ENCODE data around the gene CSGALNACT2.
"Not testable (repeated sequence)": the region's sequence is repeated elsewhere in the genome, so short reads cannot be mapped to it uniquely, and the experiment has no call there.

The CSGALNACT2 gene

GRCh38 chr10:43138757-43139241 is 554 bp downstream of the CSGALNACT2 start:
- H3K27ac Mint-ChIP-seq, result peak overlapping the region; percentile 89 to 99
- peak; percentile 83 for ATAC-seq
- peak overlapping the region; percentile 91 to 94 for H3K4me3 Mint-ChIP-seq
- peaks cover 71% of the 10 kb centered on the region for H3K4me1 Mint-ChIP-seq
- no peaks in the 10 kb centered on the region for H3K27me3 Mint-ChIP-seq
- peak; percentile 70 to 78 for DNase-seq
- no peaks in the 10 kb centered on the region for H3K9me3 Mint-ChIP-seq

DNA sequence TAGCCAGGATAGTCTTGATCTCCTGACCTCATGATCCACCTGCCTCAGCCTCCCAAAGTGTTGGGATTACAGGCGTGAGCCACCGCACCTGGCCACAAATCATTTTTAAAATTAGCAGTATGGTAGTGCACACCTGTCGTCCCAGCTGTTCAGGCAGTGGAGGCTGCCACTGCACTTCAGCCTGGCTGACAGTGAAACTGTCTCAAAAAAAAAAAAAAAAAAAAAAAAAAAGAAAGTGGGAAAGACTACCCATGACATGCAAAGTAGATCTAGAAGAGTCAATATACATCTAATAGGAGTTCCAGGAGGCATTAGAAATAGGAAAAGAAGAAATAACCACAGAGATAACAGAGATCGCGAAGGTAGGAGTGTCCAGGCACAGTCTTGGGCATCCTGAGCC is 3.2 kb downstream of the CSGALNACT2 start:
- Mint-ChIP-seq H3K4me1 (peaks cover 86% of the 10 kb centered on the region), H3K4me3 (peak overlapping the region; percentile 26 to 42), H3K9me3 (no peaks in the 10 kb centered on the region), H3K27me3 (no peaks in the 10 kb centered on the region), H3K27ac (peak overlapping the region in 1 of 2 donors; percentile 97)
- no peak for DNase-seq
- no peak for ATAC-seq

DNA sequence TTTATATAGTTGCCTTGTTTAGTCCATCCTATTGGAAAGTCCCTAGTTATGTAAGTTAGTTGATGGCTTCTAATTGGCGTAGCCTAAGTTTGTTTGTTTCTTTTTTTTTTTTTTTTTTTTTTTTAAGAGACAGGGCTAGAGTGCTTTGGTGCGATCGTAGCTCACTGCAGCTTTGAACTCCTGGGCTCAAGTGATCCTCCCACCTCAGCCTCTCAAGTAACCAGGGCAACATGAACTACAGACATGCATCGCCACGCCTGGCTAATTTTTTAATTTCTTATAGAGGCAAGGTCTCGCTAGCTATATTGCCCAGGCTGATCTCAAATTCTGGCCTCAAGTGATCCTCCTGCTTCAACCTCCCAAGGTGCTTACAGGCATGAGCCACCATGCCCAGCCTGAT is 7.1 kb downstream of the CSGALNACT2 start:
- Mint-ChIP-seq H3K9me3 (no peaks in the 10 kb centered on the region), H3K27ac (no peak overlapping the region), H3K4me1 (peaks cover 75% of the 10 kb centered on the region), H3K4me3 (no peak overlapping the region), H3K27me3 (no peaks in the 10 kb centered on the region)
- DNase-seq, result no peak
- no peak for ATAC-seq

- not testable (repeated sequence) for ATAC-seq, H3K4me3 Mint-ChIP-seq, H3K27me3 Mint-ChIP-seq, DNase-seq, H3K9me3 Mint-ChIP-seq
- H3K4me1 Mint-ChIP-seq, result peaks cover 75% of the 10 kb centered on the region
- H3K27ac Mint-ChIP-seq, result peak overlapping the region in 1 of 2 donors; percentile 10
These were observed 7.7 kb downstream of the CSGALNACT2 start for GRCh38 chr10:43145936-43146335.

DNA sequence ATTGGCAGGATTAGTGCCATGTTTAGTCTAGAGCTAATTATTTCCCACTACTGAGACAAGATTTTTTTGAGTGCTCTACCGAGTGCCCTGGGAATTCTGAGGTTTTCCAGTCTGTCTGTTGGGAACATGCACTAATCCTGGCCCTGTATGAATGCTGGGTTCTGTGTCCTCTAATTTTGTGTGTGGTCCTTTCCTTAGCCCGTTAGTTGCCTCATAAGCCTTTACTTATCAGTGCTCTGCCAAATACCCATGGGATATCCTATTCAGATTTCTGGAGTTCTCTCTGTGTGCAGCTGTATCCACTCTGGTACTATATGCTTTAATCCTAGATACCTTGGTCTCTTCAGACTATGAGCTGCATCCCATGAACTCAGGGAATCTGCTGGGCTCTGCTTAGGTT is 13.1 kb downstream of the CSGALNACT2 start:
- Mint-ChIP-seq H3K27me3 (no peaks in the 10 kb centered on the region), H3K9me3 (no peaks in the 10 kb centered on the region), H3K4me3 (peak overlapping the region; percentile 0 to 26), H3K27ac (no peak overlapping the region), H3K4me1 (peaks cover 58% of the 10 kb centered on the region)
- ATAC-seq, result no peak
- no peak for DNase-seq

DNA sequence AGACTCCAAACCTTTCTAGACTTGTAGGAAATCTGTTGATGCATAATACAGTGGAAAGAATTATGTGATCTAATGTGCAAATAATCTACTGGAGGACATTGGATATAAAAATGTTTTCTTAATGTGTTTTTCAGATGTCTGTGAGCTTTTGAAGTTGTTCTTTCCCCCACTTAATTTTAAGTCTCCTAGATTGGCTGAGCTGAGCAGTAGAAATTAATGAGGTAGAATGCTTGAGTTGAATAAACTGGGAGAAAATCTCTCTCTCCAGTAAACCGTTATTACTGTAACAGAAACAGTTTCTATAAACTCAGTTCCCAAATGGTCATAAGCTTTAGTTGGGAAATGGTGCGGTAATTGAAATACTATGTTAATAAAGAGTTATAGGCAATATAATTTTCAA is 15.7 kb downstream of the CSGALNACT2 start:
- no peak overlapping the region for H3K4me3 Mint-ChIP-seq
- no peaks in the 10 kb centered on the region for H3K27me3 Mint-ChIP-seq
- H3K9me3 Mint-ChIP-seq, result no peaks in the 10 kb centered on the region
- H3K27ac Mint-ChIP-seq, result no peak overlapping the region
- DNase-seq (no peak), ATAC-seq (no peak)
- H3K4me1 Mint-ChIP-seq, result peaks cover 55% of the 10 kb centered on the region

DNA sequence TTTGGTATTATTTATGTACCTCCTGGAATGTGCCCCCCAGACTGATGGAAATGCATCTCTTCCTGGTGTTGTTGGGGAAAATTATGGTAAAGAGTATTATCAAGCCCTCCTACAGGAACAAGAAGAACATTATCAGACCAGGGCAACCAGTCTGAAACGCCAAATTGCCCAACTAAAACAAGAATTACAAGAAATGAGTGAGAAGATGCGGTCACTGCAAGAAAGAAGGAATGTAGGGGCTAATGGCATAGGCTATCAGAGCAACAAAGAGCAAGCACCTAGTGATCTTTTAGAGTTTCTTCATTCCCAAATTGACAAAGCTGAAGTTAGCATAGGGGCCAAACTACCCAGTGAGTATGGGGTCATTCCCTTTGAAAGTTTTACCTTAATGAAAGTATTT is 17.0 kb downstream of the CSGALNACT2 start:
- Mint-ChIP-seq H3K4me3 (no peak overlapping the region), H3K9me3 (no peaks in the 10 kb centered on the region), H3K27ac (no peak overlapping the region), H3K4me1 (peaks cover 54% of the 10 kb centered on the region), H3K27me3 (no peaks in the 10 kb centered on the region)
- ATAC-seq (no peak), DNase-seq (no peak)

DNA sequence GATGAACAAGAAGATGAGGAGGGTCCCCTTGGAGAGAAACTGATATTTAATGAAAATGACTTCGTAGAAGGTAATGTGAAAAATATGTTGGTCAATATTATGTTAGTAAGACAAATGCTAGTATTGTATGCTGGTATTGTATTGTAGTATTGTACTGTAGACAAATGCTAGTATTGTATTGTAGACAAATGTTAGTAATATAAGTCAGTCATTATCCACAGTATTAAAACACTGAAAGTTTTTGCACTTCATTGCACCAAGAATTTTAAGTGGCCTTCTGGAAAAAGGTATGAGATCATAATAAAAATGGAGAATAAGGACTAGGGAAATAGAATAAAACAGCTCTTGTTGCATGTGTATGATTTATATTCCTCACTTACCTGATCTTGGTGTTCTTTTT is 17.5 kb downstream of the CSGALNACT2 start:
- Mint-ChIP-seq H3K4me1 (peaks cover 52% of the 10 kb centered on the region), H3K27me3 (no peaks in the 10 kb centered on the region), H3K4me3 (no peak overlapping the region), H3K9me3 (no peaks in the 10 kb centered on the region), H3K27ac (no peak overlapping the region)
- ATAC-seq, result no peak
- no peak for DNase-seq

GRCh38 chr10:43156590-43157341 is 18.5 kb downstream of the CSGALNACT2 start:
- Mint-ChIP-seq H3K4me1 (peaks cover 52% of the 10 kb centered on the region), H3K4me3 (no peak overlapping the region), H3K9me3 (no peaks in the 10 kb centered on the region), H3K27ac (no peak overlapping the region), H3K27me3 (no peaks in the 10 kb centered on the region)
- ATAC-seq (no peak), DNase-seq (no peak)

GRCh38 chr10:43158636-43159035 is 20.4 kb downstream of the CSGALNACT2 start:
- Mint-ChIP-seq H3K27me3 (no peaks in the 10 kb centered on the region), H3K4me1 (peaks cover 61% of the 10 kb centered on the region), H3K27ac (no peak overlapping the region), H3K9me3 (no peaks in the 10 kb centered on the region), H3K4me3 (no peak overlapping the region)
- DNase-seq, result no peak
- ATAC-seq, result no peak

GRCh38 chr10:43160046-43160920 is 22.0 kb downstream of the CSGALNACT2 start:
- DNase-seq, result peak; percentile 19 to 51
- H3K4me1 Mint-ChIP-seq, result peaks cover 55% of the 10 kb centered on the region
- no peaks in the 10 kb centered on the region for H3K27me3 Mint-ChIP-seq
- peak overlapping the region; percentile 79 to 95 for H3K27ac Mint-ChIP-seq
- no peaks in the 10 kb centered on the region for H3K9me3 Mint-ChIP-seq
- peak overlapping the region; percentile 3 to 24 for H3K4me3 Mint-ChIP-seq
- peak; percentile 91 for ATAC-seq

GRCh38 chr10:43160921-43161255 is 22.6 kb downstream of the CSGALNACT2 start:
- no peaks in the 10 kb centered on the region for H3K27me3 Mint-ChIP-seq
- H3K9me3 Mint-ChIP-seq, result no peaks in the 10 kb centered on the region
- ATAC-seq (peak; percentile 96), DNase-seq (peak in 1 of 2 donors; percentile 39)
- H3K4me3 Mint-ChIP-seq, result peak overlapping the region; percentile 3 to 24
- peaks cover 53% of the 10 kb centered on the region for H3K4me1 Mint-ChIP-seq
- H3K27ac Mint-ChIP-seq, result peak overlapping the region; percentile 79 to 95

GRCh38 chr10:43162604-43163003 is 24.4 kb downstream of the CSGALNACT2 start:
- ATAC-seq (no peak), DNase-seq (no peak)
- H3K27ac Mint-ChIP-seq, result peak overlapping the region; percentile 48 to 57
- no peaks in the 10 kb centered on the region for H3K27me3 Mint-ChIP-seq
- H3K9me3 Mint-ChIP-seq, result no peaks in the 10 kb centered on the region
- no peak overlapping the region for H3K4me3 Mint-ChIP-seq
- H3K4me1 Mint-ChIP-seq, result peaks cover 48% of the 10 kb centered on the region

- Mint-ChIP-seq H3K4me1 (peaks cover 39% of the 10 kb centered on the region), H3K4me3 (peak overlapping the region in 1 of 2 donors; percentile 29)
- ATAC-seq, result peak; percentile 66
These were observed 28.1 kb downstream of the CSGALNACT2 start for GRCh38 chr10:43166207-43166879.

GRCh38 chr10:43166880-43167497 is 28.7 kb downstream of the CSGALNACT2 start:
- DNase-seq (no peak), ATAC-seq (peak; percentile 62)
- Mint-ChIP-seq H3K9me3 (no peaks in the 10 kb centered on the region), H3K4me1 (peaks cover 34% of the 10 kb centered on the region), H3K27me3 (no peaks in the 10 kb centered on the region), H3K4me3 (no peak overlapping the region), H3K27ac (no peak overlapping the region)

More at GRCh38 chr10:43166207-43166879, 28.1 kb downstream of the CSGALNACT2 start:
- no peaks in the 10 kb centered on the region for H3K27me3 Mint-ChIP-seq
- DNase-seq, result no peak
- H3K9me3 Mint-ChIP-seq, result no peaks in the 10 kb centered on the region
- no peak overlapping the region for H3K27ac Mint-ChIP-seq

All from stimulated activated naive CD8-positive, alpha-beta T cell treated with anti-CD3 and anti-CD28 coated beads, Interleukin-15, amount 100 ng/mL, for 72 hours (primary cell).